Ascending aorta (tissue), 2 donors: ENCODE data around the gene UGT2B10. TPM values are rescaled to one million over a fixed set of nuclear protein-coding genes. Genes with fewer than 3 reads are reported as not detected.

Source experiments
- DNase-seq, 2 donors: peaks; one replicate each; pipeline ENCODE4 v3.0.0-alpha.2; 2019; ENCODE audit warnings: low spot score in 2 of 2
- H3K27ac ChIP-seq, 2 donors: fragments of 200-600 bp; sonication (generic); one replicate each; pipeline ENCODE4 v1.5.1; 2016 to 2017; ENCODE audit warnings: mild to moderate bottlenecking in 1 of 2
- H3K27me3 ChIP-seq: fragments of 200-600 bp; sonication (generic); one replicate; pipeline ENCODE4 v1.5.1; 2017
- H3K36me3 ChIP-seq, 2 donors: fragments of 200-600 bp; sonication (generic); one replicate each; pipeline ENCODE4 v1.5.1; 2016
- H3K4me1 ChIP-seq, 2 donors: fragments of 200-600 bp; sonication (generic); one replicate each; pipeline ENCODE4 v1.5.1; 2016 to 2017; ENCODE audit warnings: mild to moderate bottlenecking in 1 of 2
- H3K4me3 ChIP-seq, 2 donors: fragments of 200-600 bp; sonication (generic); one replicate each; pipeline ENCODE4 v1.5.1; 2016 to 2017; ENCODE audit warnings: mild to moderate bottlenecking in 1 of 2
- H3K9me3 ChIP-seq, 2 donors: fragments of 200-600 bp; sonication (generic); one replicate each; pipeline ENCODE4 v1.5.1; 2016
- intact Hi-C: fragments of 100-400 bp; cut with DNase I; formaldehyde crosslinking; loops from one replicate; pipeline ENCODE4 v1.15.1; 2023
- total RNA-seq: library from RNA; depleted of rRNA; stranded (reverse); fragments of >200 nt; gene quantifications from one replicate; pipeline ENCODE4 v1.1.0, GENCODE V29; 2016
- TF ChIP-seq, protein P1 (sequence below), 3 experiments: fragments of 200-600 bp in 2 of 3; fragments of 450-650 bp in 1 of 3; sonication (generic) in 2 of 3; IDR thresholded peaks; one replicate each; pipeline ENCODE4 v1.5.1; 2016 to 2019; ENCODE audit warnings: antibody characterized with exemption in 3 of 3, mild to moderate bottlenecking in 1 of 3, moderate library complexity in 1 of 3

The UGT2B10 gene
- total RNA-seq, 1 donor from 2014 or later = not detected

DNA sequence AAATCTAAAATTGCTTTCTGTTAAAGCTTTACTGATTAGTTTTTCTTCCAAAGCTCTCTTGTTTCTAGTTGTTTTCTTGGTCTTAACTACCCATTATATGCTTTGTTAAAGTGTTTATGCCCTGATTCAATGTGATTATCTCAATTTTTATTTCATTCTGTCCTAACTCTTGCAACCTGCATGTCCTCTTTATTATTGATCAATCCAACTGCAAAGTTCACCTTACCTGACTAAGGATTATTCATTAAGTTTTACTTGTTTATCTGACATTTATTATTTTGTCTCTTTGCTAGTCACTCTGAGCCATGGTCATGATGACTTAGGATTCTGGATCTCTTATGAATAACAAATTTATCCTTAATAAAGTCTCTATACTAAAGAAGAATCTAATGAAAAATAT is 15.8 kb downstream of the UGT2B10 start:
- Histone ChIP-seq H3K4me3 (no peak overlapping the region), H3K27me3 (no peaks in the 10 kb centered on the region), H3K27ac (no peak overlapping the region), H3K36me3 (no peaks in the 10 kb centered on the region), H3K9me3 (no peaks in the 10 kb centered on the region), H3K4me1 (no peaks in the 10 kb centered on the region)
- DNase-seq = no peak
- intact Hi-C loops = no loop called here
- TF ChIP-seq, protein P1, sequence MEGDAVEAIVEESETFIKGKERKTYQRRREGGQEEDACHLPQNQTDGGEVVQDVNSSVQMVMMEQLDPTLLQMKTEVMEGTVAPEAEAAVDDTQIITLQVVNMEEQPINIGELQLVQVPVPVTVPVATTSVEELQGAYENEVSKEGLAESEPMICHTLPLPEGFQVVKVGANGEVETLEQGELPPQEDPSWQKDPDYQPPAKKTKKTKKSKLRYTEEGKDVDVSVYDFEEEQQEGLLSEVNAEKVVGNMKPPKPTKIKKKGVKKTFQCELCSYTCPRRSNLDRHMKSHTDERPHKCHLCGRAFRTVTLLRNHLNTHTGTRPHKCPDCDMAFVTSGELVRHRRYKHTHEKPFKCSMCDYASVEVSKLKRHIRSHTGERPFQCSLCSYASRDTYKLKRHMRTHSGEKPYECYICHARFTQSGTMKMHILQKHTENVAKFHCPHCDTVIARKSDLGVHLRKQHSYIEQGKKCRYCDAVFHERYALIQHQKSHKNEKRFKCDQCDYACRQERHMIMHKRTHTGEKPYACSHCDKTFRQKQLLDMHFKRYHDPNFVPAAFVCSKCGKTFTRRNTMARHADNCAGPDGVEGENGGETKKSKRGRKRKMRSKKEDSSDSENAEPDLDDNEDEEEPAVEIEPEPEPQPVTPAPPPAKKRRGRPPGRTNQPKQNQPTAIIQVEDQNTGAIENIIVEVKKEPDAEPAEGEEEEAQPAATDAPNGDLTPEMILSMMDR (IDR thresholded peaks at IDR 0.05) = no peak

DNA sequence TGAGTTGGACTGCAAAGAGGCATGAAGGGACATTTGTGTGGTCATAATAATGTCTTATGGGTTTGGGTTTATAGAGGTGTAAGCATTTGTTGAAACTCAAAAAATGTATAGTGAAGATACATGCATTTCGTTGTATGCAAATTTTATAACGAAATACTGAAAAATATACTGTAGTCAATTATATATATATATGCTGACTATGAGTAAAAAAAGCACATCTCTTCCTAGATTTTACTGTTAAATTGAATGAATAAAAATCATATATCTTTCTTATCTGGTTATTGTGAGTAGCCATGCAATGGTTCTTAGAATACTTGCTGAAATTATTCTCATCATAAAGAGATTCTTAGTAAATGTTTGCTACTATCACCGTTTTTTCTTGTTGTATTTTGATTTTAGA is 34.5 kb downstream of the UGT2B10 start:
- H3K4me1 ChIP-seq = no peaks in the 10 kb centered on the region
- no peak for DNase-seq
- TF ChIP-seq, protein P1 (IDR thresholded peaks at IDR 0.05) = no peak
- no peak overlapping the region for H3K27ac ChIP-seq
- no peaks in the 10 kb centered on the region for H3K36me3 ChIP-seq
- H3K27me3 ChIP-seq = no peaks in the 10 kb centered on the region
- H3K9me3 ChIP-seq = no peaks in the 10 kb centered on the region
- intact Hi-C loops = no loop called here
- no peak overlapping the region for H3K4me3 ChIP-seq

DNA sequence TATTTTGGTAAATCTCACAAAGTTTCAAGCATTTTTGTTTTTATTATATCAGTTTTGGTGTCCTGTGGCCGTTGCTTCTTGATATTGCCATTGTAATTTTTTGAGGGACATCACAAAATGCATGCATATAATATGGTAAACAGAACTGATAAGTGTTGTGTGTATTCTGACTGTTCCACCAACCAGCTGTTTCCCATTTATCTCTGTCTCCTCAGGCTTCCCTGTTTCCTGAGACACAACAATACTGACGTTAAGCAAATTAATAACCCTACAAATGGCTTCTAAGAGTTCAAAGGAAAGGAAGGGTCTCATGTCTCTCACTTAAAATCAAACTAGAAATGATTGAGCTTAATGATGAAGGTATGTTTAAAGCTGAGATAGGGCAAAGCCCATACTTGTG is 40.0 kb downstream of the UGT2B10 start:
- H3K4me3 ChIP-seq = no peak overlapping the region
- no peak for DNase-seq
- H3K4me1 ChIP-seq = no peaks in the 10 kb centered on the region
- H3K9me3 ChIP-seq = no peaks in the 10 kb centered on the region
- intact Hi-C loops = no loop called here
- H3K36me3 ChIP-seq = no peaks in the 10 kb centered on the region
- TF ChIP-seq, protein P1 (IDR thresholded peaks at IDR 0.05) = no peak
- H3K27me3 ChIP-seq = no peaks in the 10 kb centered on the region
- no peak overlapping the region for H3K27ac ChIP-seq

DNA sequence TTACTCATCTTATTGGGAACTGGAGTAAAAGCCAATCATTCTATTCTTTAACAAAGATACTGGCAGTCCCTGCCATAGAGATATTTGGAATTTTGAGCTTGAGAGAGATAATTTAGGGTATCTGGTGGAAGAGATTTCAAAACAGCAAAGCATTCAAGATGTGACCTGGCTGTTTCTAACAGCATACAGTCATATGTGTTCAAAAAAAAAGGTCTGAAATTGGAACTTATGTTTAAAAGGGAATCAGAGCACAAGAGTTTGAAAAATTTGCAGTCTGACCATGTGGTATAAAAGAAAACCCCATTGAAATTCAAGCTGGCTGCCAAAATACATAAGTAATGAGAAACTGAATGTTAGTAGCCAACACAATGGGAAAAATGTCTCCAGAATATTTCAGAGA is 42.2 kb downstream of the UGT2B10 start:
- intact Hi-C loops = no loop called here
- TF ChIP-seq, protein P1 (IDR thresholded peaks at IDR 0.05) = no peak
- Histone ChIP-seq H3K27ac (no peak overlapping the region), H3K9me3 (no peaks in the 10 kb centered on the region), H3K36me3 (no peaks in the 10 kb centered on the region), H3K4me1 (no peaks in the 10 kb centered on the region), H3K27me3 (no peaks in the 10 kb centered on the region), H3K4me3 (no peak overlapping the region)
- no peak for DNase-seq

DNA sequence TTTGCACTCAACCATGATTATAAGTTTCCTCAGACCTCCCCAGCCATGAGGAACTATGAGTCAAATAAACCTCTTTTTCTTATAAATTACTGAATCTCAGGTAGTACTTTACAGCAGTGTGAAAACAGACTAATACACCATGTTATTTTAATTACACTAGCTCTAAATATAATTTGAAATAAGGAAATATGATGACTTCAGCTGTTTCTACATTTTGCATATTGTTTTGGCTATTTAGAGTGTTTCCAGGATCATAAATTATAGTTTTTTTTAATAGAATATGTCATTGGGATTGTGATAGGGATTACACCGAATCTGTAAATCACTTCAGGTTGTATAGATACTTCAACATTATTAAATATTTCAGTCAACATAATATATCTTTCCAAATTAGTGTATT is 43.9 kb downstream of the UGT2B10 start:
- no peak overlapping the region for H3K4me3 ChIP-seq
- intact Hi-C loops = no loop called here
- no peak overlapping the region for H3K27ac ChIP-seq
- H3K4me1 ChIP-seq = no peaks in the 10 kb centered on the region
- TF ChIP-seq, protein P1 (IDR thresholded peaks at IDR 0.05) = no peak
- no peaks in the 10 kb centered on the region for H3K36me3 ChIP-seq
- no peaks in the 10 kb centered on the region for H3K9me3 ChIP-seq
- no peaks in the 10 kb centered on the region for H3K27me3 ChIP-seq
- no peak for DNase-seq

DNA sequence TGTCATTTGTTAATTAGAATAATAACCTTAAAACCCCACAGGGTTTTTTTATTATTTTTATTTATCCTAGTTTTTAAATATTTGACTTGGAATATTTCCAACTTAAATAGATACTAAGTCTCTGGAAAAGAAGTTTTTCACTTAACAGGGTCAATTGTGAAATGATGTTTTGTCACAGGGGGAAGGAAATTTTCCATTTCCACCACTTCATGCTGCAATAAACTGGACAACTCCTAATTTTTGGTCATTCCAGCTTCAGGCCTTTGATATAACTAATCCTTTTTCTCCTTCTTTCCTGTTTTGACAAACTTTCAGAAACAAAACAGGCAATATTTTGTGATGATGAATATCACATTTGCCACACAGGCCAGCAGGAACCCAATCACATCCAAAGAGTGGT is 45.3 kb downstream of the UGT2B10 start:
- Histone ChIP-seq H3K4me1 (no peaks in the 10 kb centered on the region), H3K4me3 (no peak overlapping the region), H3K27ac (no peak overlapping the region), H3K27me3 (no peaks in the 10 kb centered on the region), H3K36me3 (no peaks in the 10 kb centered on the region), H3K9me3 (no peaks in the 10 kb centered on the region)
- DNase-seq = no peak
- TF ChIP-seq, protein P1 (IDR thresholded peaks at IDR 0.05) = no peak
- intact Hi-C loops = no loop called here
